Activated CD4-positive, alpha-beta T cell treated with anti-CD3 and anti-CD28 coated beads for 4 hours (primary cell): ENCODE measurements around the gene PRKCA.

Source experiments
- DNase-seq, 2 donors: peaks; one replicate each; pipeline ENCODE4 v3.0.0-alpha.2; 2020

Gene PRKCA

DNA sequence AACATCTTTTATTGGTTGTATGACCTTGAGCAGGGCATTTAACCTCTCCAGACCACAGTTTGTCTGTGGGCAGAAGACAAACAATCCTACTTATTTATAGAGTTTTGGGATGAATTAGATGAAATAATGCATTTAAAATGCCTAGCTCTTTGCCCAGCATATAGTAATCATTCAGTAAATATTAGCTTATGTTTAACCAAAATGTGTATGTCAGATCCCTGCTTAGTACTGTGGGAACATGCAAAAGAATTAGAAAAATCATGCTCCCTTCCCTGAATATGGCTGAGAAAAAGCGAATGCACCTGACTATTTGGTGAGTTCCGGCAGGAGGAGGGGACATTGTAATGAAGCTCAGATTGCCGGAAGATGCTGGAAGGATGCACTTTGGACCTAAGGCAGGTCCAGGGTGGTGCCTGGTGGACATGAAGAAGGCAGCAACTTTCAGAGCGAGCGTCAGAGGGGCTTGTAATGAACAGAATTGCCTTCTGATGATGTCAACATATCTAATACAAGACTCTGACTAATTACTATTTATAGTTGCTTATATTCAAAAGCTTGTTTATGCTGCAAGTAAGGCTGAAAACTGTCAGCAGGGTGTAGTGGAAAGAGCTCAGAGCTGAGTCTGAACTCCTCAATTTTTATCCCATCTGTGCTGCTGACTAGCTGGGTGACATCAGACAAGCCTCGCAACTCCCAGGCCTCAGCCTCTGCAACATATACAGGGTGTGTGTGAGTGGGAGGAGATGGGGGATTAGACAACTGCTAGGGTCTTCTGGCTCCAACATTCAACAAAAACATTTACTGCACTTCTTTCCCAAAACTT, 221.2 kb downstream of the PRKCA start:
- DNase-seq: no peak

GRCh38 chr17:66524877-66525276, 222.5 kb downstream of the PRKCA start:
- DNase-seq: no peak

DNA sequence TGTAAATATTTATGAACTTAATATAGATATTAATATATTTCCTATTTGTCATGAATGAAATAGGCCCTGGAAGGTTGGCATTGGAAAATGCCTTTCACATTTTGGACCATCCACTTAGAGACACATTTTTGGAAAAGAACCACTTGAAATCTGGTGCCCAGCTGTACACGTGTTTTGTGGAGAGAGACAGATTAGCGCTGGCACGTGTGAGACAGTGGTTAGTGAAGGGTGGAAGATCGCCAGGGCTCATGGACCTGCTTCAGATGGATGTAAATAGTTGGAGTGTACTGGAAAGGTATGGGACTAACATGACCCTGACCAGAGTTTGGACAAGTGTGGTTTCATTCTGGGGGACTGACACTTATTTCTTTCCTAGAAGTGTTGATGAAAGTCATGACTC, 222.9 kb downstream of the PRKCA start:
- DNase-seq: no peak

DNA sequence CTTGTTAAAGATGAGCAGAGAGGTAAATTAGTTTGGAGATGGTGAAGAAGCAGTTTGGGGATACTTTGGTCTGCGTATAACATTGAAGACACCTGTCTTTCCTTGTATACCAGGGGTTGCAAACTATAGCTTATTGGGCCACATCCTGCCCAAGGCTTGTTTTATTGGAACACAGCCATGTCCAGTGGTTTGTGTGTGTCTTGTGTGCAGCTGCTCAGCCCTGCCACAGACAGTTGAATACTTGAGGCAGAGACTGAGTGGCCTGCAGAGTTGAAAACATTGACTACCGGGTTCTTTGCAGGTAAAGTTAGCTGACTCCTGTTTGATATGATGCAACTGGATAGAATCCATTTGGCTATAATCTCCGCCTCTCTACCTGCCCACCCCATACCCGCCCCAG, 224.4 kb downstream of the PRKCA start:
- DNase-seq: no peak

- DNase-seq: no peak
These were observed 224.9 kb downstream of the PRKCA start for GRCh38 chr17:66527335-66527734.

DNA sequence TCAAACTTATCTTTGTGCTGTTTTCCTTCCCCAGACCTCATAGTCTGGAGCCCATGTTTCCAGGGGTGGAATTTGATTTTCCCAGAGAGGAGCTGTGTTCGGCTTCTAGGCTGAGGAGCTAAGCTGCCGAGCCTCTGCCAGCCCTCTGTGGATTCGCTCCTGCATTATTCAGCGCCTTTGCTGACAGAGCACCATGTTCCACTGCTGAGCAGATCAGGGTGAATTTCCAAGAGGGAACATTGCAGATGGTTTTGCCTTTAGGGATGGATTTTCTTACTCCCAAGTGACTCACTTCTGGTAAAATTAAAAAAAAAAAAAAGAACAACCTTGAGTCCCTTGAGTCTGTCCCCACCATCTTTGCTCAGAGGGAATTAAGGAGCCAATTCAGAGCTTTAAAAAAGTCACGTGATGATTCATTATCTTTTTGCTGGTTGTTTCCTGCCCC, 229.5 kb downstream of the PRKCA start:
- DNase-seq: no peak

DNA sequence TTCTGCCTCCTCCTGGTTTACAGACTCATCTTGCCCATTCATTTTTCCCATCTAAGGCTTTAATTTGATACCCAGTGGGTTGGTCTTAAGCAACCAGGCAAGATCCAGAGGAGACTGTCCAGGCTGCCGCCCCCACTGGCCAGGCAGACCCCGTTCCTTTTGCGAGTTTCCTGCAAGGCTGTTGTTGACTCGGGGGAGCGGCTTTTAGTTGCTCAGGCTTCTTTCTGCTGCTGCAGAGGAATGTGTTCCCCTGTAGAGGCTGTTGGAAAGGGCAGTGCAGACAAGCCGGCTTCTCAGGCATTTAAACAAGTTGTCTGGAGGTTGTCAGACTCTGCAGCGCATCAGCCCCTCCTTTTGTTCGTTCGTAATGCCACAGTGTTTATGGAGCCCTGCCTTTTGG, 231.2 kb downstream of the PRKCA start:
- DNase-seq: no peak

- DNase-seq: no peak
These were observed 231.6 kb downstream of the PRKCA start for GRCh38 chr17:66533986-66534385.

GRCh38 chr17:66535611-66536010, 233.2 kb downstream of the PRKCA start:
- DNase-seq: no peak

DNA sequence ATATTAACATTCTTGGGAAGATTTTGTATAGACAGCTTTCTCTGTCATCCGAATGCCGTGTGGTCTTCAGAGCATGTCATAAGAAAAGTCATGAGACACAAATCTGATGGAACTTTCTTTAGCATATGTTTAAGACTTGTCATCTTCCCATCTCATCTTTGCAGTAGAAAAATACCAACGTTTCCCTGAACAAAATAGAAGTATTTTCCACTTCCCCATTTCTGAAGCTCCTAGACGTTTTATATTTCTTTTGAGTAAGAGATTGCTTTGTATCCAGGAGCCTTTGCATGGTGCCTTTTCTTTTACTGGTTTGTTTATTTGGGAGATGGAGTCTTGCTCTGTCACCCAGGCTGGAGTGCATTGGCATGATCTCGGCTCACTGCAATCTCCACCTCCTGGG, 235.1 kb downstream of the PRKCA start:
- no peak for DNase-seq

- DNase-seq: no peak
These were observed 236.4 kb downstream of the PRKCA start for GRCh38 chr17:66538776-66539175.

DNA sequence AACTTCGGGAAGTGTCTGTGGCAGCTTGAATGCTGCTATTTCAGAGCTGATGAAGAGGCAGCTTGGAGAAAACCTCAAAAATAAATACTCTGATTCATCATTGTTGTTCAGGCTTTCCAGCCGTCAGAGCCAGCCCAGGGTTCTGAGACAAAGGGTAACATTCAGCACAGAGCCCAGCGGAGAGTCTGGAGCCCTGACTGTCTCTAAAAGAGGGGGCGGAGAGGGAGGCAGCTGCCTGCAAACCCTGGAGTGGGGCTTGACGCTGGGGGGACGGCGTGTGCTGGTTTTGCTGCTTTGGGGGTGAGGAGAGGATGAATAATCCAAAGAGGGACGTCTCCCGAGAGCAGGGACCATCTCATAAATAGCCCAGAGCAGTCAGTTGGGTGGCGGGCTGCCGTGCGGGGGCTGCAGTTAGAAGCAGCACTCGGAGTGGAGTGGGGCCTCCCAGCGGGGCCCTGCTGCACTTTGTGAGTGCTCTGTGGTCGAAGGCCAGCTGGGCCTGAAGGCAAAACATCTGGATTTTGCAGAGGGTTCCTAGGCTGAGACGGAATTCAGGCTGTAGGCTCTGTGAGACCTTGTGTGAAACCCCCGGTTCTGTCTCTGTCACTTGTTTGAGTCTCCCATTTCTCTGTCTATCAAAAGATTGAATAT, 237.8 kb downstream of the PRKCA start:
- DNase-seq: no peak

GRCh38 chr17:66541461-66542128, 239.2 kb downstream of the PRKCA start:
- no peak for DNase-seq

DNA sequence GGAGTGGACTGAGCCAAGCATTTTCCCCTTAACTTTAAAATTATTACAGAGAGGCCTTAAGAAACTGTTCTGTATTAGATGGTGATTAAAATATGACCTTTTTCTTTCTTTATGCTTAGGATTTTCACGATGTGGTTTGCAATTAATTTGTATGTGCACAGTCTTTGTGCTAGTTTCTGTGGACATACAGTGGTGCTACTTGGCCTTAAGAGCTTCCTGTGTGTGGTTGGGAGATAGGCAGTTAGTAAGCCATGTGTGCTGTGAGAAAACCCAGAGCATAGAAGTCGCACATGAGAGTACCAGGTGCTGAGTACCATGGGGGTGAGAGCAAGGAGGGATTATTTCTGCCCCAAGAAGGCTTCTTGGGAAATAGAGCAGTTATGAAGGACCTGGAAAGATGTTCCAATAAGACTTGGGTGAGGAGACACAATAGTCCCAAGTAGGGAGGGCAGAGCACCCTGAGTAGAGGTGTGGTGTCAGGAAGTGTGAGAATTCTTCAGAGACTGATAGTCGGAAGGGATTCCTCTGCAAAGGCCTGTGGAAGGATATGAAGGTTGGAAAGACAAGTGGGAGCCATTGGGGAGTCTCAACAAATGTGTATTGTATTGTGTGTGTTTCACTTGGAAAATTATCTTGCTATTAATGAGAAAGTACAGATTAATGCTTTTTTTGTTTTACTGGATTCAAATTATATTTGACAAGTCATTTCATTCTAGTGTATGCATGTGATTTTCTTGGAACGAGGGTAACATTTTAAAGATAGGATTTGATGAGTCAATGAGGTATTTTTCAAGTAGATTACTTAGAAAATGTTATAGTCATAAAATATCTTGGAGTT, 239.9 kb downstream of the PRKCA start:
- DNase-seq: no peak

- DNase-seq: no peak
These were observed 240.6 kb downstream of the PRKCA start for GRCh38 chr17:66542967-66543520.

DNA sequence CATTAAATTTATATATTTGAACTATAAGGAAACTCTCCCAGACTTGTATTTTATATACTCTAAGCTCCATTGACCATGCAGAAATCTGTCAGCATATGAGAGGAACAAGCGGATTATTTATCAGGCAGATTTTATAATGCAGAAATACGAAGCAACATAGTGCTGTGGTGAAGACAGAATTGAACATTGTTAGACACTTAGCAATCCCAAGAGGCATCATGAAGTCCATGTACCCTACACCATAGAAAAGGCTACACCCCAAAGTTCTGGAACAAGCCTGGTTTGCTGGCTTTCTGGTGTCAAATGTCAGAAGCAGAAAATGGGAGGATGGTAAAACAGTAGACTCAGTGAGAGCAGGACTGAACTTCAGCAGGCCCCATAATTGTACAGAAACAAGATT, 241.1 kb downstream of the PRKCA start:
- no peak for DNase-seq

- DNase-seq: no peak
These were observed 243.5 kb downstream of the PRKCA start for GRCh38 chr17:66545918-66546317.

DNA sequence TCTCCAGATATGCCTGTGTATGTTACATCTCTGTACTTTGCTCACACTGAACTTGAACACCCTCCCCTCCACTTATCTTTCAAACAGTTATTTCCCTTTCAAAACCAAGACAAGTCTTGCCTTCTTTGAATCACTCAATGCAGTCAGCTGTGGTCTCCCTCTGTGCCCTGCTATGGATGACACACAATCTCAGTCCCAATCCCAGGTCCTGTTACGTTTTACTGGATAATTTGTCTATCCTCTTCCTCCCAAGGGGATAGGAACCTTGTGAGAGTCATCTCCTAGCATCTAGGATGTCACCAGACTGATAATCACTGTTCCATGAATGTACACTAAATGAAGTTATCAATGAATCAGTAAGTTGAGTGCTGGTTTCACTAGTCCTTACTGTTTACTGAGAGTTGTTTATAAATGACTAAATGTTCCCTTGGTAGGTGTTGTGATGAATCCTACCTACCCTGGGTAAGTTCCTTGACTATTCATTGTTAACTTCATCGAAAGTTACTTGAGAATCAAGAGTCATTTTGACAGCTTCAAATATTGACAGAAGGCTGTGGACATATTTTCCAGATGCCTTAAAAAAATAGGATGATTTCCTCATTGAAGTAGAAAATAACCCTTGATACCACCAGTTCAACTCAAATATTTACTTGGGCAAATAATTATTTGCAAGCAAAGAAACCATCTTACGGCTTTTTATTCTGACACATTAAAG, 244.9 kb downstream of the PRKCA start:
- no peak for DNase-seq

- peak; percentile 34 to 37 for DNase-seq
These were observed 245.7 kb downstream of the PRKCA start for GRCh38 chr17:66548158-66548557.

DNA sequence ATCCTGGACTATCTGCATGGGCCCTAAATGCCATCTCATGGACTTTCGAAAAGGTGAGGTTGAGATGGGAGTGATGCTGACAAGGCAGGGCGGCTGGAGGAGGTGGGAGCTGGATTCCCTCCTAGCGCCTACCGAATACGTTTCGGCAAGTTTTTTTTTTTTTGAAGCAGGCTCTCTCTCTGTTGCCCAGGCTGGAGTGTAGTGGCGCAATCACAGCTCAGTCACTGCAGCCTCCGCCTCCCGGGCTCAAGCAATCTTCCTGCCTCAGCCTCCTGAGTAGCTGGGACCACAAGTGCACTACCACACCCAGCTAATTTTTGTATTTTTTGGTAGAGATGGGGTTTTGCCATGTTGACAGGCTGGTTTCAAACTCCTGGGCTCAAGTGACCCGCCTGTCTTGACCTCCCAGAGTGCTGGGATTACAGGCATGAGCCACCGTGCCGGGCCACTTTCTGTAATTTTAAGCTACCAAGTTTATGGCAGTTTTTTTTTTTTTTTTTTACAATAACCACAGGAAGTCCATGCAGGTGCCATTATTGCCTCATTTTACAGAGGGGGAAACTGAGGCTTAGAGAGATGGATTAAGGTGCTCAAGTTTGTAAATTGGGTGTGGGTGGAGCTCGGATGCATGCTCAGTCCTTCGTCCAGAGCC, 246.4 kb downstream of the PRKCA start:
- no peak for DNase-seq

- DNase-seq: no peak
These were observed 246.9 kb downstream of the PRKCA start for GRCh38 chr17:66549311-66549704.
